HFF-Myc (cell line): ENCODE results near the gene RGS10.
"Not testable (repeated sequence)": the region's sequence is repeated elsewhere in the genome, so short reads cannot be mapped to it uniquely, and the experiment has no call there.

Experiments
- DNase-seq: peaks from one replicate; pipeline ENCODE4 v3.0.0-alpha.2; 2011; ENCODE audit warnings: low read depth; ENCODE audit errors: extremely low read depth
- H3K4me3 ChIP-seq: replicated peaks from 2 replicates; pipeline ENCODE4 v1.5.1; 2011; ENCODE audit warnings: low read depth, mild to moderate bottlenecking, control low read depth, low read length
- TF ChIP-seq, protein P1 (sequence below): IDR thresholded peaks from 2 replicates; pipeline ENCODE4 v1.5.1; 2012; ENCODE audit warnings: mild to moderate bottlenecking, low read depth, low read length, control low read depth; ENCODE audit errors: missing control alignments

RGS10 gene

DNA sequence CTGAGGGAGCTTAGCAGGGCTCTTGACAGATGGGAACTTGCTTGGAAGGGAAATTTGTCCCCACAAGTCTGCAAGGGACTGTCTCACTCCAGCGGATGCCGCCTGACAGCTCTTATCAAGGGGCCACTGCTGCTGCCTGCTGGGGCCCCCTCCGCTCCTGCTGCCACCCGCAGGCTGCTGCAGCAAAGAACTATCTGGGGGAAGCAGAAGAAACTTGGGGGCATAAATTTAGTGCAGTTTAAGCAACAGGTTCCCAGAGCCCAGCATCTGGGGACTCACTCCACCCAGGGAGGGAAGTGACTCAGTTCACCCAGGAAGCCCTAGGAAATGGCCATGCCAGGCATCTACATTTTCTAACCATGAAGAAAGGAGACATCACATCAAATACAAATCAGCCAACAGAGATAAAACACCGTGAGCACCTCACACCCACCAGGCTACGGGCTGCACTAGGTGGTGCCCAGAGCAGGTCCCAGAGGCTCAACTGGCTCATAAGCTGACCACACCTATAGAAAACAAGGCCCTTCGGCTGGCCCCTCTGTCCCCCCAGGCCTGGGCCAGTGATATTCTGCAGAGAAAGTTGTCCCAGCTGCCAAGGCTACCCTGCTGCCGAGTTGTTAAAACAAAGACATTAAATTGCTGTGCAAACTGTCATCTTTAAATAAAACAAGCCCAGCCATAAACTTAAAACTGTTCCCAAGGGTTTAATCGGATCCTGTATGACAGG is 3.7 kb downstream of the RGS10 start:
- TF ChIP-seq, protein P1, sequence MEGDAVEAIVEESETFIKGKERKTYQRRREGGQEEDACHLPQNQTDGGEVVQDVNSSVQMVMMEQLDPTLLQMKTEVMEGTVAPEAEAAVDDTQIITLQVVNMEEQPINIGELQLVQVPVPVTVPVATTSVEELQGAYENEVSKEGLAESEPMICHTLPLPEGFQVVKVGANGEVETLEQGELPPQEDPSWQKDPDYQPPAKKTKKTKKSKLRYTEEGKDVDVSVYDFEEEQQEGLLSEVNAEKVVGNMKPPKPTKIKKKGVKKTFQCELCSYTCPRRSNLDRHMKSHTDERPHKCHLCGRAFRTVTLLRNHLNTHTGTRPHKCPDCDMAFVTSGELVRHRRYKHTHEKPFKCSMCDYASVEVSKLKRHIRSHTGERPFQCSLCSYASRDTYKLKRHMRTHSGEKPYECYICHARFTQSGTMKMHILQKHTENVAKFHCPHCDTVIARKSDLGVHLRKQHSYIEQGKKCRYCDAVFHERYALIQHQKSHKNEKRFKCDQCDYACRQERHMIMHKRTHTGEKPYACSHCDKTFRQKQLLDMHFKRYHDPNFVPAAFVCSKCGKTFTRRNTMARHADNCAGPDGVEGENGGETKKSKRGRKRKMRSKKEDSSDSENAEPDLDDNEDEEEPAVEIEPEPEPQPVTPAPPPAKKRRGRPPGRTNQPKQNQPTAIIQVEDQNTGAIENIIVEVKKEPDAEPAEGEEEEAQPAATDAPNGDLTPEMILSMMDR, result no peak
- no peak for DNase-seq
- no peak overlapping the region for H3K4me3 ChIP-seq

DNA sequence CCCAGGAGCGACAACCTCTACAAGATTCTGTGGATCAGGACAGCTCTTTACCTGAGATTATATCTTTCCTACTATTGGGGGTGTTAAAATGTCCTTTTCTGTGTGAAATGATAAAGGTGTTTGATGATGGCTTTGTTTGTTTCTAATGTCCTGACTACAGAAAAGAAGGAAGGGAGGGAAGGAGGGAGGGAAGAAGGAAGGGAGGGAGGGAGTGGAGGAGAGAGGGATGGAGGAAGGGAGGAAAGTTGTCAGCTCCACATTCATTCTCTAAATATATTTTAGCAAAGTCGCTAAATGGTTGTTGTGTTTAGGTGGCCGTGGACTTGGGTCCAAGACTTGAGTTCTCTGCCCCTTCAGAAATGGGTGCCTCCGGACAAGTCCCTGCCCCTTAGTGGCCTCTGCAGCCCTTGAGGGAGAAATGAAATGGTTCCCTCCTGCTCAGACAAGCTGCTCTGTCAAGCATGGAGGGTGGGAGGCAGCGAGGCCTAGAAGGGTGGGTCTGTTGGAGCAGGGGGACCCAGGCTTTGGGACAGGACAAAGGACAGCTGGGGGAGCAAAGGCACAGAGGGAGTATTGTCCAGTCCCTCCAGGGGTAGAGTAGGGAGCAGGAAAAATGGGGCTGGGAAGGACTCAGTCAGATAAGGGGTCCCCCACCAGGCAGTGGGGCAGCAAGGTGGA is 4.4 kb downstream of the RGS10 start:
- TF ChIP-seq, protein P1, result no peak
- H3K4me3 ChIP-seq, result no peak overlapping the region

DNA sequence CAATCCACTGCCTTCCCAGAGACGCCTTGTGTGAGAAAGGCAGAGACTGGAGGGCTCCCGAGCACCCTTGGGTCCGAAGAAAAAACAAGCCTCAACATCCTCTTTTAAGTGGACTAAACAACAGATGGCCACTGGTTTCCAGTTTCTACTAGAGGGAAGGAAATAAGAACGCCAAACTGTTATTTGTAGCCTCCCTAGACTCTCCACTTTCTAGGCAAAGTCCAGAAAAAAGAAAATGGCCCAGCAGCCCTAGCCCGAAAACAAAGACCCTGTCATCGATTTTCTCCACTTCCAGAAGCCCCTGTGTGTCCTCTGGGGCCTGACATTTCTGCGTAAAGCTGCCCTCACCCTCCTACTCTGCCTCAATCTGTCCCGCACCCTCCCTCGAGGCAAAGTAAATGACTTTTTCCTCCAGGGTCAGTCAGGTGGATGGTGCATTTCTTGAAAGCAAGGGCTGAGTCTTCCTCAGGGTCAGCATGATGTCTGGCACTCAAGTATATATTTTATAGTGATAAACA is 6.0 kb downstream of the RGS10 start:
- TF ChIP-seq, protein P1, result no peak
- H3K4me3 ChIP-seq, result no peak overlapping the region
- no peak for DNase-seq

More for the DNA sequence above, 4.4 kb downstream of the RGS10 start:
- DNase-seq, result no peak

DNA sequence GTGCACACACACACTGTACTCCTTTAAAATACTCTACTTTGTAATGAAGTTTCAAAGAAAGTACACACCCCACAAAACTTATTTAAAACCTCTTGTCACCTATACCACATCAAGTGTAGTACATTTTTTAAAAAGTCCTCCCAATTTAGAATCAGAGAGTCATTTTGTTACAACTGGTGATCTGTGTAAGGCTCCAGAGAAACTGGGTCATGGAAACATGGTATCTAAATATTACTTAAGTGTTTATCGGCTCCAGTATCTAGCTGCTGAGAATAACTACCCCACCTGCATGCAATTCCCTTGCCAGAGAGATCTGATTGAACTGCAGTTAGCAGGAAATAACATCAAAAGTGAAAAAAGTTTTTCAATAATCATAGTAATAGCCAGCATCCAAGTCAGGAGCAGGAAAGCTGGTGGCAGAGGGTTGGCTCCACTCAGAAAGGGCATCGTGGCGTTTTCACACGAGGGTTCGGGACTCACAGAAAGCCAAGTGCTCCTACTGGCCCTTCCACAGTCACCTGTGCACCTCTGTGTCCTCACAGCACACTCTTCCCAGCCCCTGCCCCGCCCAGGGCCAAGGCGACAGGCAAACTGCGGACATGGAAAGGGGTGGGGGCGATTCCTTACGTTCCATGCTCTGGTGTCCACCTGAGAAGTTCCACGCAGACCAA is 6.5 kb downstream of the RGS10 start:
- no peak for DNase-seq
- no peak overlapping the region for H3K4me3 ChIP-seq
- TF ChIP-seq, protein P1, result no peak

DNA sequence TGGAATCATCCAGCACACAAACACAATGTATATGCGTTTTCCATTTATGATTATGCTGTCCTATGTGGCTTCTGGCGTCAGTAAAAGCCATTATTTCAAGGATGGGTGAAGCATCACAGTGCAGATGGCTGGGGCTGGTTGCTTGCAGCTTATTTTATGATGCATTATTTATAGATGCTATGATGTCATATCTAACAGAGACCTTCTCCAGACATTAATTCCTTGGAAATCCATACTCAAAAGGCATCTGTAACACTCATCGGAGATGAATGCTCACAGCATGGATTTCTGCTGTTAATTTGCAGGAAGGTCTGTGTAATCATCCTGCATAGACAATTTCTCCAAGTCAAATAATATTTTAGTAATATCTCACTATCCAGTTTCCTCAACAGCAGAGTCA is 7.2 kb downstream of the RGS10 start:
- DNase-seq, result no peak
- TF ChIP-seq, protein P1, result no peak
- no peak overlapping the region for H3K4me3 ChIP-seq

DNA sequence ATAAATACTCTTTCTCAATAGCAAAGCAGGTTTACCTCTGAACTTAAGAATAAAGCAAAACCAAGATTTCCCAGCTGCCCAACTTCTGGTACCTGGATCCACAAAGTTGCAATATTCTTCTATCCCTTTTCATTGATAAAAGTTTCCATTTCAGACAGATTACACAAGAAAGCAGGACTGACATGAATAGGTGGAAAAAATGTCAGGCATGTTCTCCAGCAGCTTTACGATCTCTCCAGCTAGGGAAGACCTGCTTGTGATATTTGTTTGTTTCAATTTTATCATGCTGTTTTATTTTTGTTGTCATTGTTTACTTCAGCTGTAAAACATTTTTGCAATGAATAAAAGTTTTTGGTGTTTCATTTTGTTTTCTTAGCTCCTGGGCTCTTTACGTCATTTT is 9.0 kb downstream of the RGS10 start:
- TF ChIP-seq, protein P1, result no peak
- DNase-seq, result no peak
- H3K4me3 ChIP-seq, result no peak overlapping the region

DNA sequence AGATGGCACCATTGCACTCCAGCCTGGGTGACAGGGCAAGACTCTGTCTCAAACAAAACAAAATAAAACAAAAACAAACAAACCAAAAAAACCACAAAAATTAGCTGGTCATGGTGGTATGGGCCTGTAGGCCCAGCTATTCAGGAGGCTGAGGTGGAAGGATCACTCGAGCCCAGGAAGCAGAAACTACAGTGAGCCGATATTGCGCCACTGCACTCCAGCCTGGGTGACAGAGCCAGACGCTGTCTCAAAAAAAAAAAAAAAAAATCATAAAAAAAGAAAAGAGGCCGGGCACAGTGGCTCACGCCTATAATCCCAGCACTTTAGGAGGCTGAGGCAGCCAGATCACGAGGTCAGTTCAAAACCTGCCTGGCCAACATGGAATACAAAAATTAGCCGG is 9.7 kb downstream of the RGS10 start:
- not testable (repeated sequence) for H3K4me3 ChIP-seq, DNase-seq

DNA sequence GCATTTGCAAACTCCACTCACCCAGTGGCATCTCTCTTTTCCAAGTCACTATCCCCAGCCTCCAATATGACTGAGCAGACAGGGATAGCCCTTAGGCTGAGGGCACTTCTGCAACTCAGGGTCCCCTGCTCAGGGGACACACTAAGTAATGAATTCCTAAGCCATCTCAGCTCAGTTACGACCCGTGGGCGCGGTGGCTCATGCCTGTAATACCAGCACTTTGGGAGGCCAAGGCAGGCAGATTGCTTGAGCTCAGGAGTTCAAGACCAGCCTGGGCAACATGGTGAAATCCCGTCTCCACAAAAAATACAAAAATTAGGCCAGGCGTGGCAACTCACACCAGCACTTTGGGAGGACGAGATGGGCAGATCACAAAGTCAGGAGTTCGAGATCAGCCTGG is 10.3 kb downstream of the RGS10 start:
- not testable (repeated sequence) for DNase-seq, H3K4me3 ChIP-seq
